Measurements from ENCODE around the gene ZC3H15.

Gene ZC3H15

DNA sequence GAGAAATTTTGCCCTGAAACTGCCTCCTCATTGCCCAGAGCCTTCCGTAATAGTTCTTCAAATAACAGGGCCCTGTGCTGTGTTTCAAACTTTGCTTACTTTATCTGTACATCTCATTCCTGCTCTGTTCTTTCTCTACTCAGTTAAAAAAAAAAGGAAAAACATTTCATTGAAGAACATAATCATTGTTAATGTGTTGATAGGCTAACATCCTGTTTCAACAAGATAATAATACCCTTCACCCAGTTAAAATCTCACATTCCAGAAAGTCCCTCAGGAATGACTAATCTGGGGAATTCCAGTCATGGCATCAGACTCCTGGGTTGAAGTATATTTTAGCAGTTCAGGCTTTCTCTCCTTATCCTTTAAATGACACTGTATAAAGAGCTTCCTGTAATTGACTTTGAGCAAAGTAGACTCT, 58.2 kb downstream of the ZC3H15 start:
- no peak for DNase-seq

DNA sequence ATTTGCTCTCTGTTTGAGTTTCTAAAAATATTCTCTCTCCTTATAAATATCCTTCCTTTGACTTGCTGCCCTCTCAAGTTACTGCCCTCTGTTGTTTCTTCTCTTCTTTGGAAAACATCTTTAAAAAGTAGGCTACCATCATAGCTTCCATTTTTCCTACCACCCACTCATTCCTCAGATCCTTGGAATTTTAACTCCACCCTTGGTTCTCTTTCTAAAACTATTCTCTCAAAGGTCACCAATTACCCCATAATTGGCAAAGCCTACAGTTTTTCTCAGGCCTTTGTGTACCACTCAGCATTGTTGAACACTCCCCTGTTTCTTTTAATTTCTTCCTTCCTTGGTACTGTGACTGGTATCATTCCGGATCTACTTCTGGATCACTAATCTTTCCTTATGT, 60.8 kb downstream of the ZC3H15 start:
- no peak for DNase-seq

DNA sequence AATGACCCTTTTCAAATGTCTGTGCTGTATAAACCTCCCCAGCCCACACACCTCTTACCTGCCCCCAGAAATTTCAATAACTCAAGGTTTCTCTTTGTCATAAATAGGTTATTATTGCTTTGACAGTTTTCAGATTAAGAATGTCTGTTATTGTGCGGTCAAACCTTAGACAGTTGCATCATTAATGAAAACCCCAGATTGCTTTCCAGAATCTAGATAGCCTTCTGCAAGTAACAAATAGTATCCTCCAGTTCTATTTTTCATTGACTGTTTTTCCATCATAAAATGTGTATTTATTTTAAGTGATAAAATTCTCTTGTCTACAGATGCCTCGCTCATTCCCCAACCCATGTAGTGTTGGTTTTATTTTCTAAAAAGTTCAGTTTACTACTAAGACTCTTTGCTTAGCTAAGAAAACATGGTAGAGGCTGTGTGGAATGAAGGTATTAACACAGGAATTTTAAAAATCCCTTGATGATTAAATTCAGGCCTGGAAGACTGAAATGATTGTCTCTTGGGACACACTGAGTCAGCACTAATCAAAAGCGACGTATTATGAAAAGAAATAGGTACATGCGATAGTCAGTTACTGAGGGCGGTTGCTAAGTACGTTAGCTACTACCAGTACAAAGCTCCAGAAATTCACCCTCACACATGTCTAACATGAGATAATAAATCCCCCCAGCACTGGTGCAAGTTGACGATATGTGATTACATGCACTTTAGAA, 65.4 kb downstream of the ZC3H15 start:
- no peak for DNase-seq

DNA sequence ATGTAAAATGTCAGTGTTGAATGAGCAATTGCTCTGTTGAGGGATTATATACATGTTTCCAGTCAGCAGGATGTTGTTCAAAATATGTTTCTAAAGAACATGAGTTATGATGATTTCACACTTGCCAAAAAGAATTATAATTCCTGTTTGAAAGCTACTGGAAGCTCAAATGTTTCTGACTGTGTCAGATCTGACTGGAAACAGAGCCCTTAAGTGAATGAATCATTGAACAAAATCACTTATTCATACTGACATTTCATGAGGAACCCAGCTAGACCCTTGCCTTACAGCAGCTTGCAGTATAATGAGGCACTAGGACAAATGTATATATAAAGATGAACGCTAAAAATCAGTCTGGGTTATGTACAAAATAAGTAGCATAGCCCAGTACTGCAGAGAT, 68.4 kb downstream of the ZC3H15 start:
- no peak for DNase-seq

DNA sequence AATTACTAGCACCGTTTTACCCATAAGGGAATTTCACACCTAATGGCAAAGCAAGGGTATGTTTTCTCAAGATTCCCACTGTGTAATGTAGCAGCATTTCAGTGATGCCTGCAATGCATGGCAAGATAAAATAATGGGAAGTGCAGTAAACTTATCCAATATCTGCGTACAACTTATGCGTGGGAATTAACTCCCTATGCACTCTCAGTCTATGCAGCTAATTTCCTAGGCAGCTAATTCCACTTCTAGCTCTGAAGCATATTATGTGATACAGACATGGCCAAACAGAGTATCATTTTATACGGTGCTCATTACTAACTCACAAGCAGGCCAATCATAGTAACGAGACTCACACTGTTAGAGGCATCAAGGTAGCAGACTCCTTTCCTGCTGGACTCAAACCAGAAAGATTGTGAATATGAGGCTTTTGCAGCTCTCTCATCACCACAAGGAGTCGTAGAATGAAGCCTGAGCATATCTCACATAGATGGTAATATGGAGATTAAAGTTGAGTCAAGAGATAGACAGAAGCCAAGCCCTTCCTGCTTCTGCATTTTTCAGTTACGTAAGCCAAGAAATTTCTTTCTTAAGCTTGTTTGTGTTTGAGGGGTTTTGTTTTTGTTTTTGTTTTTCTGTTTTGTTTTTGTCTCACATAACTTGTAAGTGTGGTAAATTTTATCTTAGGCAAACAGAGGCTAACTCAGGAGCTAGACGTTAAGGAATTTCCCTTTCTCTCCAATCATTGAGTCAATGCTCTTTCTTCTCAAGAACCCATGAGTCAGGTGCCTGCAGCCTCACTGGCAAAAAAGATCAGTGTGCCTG, 69.0 kb downstream of the ZC3H15 start:
- DNase-seq: no peak

DNA sequence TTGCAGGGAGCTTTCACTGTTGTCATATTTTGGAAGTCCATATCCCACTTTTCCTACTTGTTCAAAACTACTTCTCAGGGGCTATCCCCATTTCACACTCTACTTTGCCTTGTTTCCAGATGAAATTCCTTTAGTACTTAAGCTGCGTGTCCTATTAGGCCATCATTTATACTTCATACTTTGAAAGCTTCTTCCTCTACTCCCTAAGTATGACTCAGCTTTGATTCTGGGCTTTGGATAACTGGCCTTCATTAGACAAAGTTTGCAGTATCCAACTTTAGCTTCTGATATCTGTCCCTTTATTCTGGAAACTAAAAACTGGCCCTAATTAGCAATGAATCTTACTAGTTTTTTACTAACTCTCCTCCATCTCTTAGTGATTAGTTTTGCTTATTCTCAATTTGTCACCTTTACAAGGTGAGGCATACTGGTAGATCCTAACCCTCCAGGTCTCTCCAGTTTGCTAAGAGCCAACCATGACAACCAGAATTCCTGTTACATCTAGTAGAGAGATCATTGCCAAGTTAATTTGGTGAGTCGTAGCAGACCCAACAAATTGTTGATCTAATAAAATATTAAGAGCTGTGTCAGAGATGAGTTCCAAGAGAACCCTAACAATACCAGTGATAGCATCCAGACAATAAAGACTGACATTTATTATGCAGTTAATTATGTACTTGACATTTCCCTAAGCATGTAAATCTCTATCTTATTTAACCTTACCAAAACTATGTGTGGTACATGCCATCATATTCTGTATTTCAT, 72.6 kb downstream of the ZC3H15 start:
- DNase-seq: no peak

Measured in SHP77 treated with DMSO at 0.1 percent for 48 hours (cell line).